HEK293T (cell line): ENCODE data around the gene IP6K3.

Experiments
- BHLHE40 ChIP-seq: fragments of 450-650 bp; IDR thresholded peaks from 2 replicates; pipeline ENCODE4 v1.6.1; 2016; ENCODE audit warnings: mild to moderate bottlenecking, moderate library complexity, borderline replicate concordance
- ELF4 ChIP-seq: fragments of 450-650 bp; IDR thresholded peaks from 2 replicates; pipeline ENCODE4 v1.6.1; 2017; ENCODE audit warnings: antibody characterized with exemption
- FOXA1 ChIP-seq: fragments of 450-650 bp; IDR thresholded peaks from 2 replicates; pipeline ENCODE4 v1.6.1; 2016; ENCODE audit warnings: mild to moderate bottlenecking
- FOXK2 ChIP-seq: fragments of 450-650 bp; IDR thresholded peaks from 2 replicates; pipeline ENCODE4 v1.6.1; 2016; ENCODE audit warnings: mild to moderate bottlenecking
- FOXM1 ChIP-seq: fragments of 450-650 bp; IDR thresholded peaks from 2 replicates; pipeline ENCODE4 v1.6.1; 2017; ENCODE audit warnings: mild to moderate bottlenecking, borderline replicate concordance
- HDGF ChIP-seq: fragments of 450-650 bp; IDR thresholded peaks from 2 replicates; pipeline ENCODE4 v1.6.1; 2017; ENCODE audit warnings: antibody characterized with exemption, borderline replicate concordance
- NFRKB ChIP-seq: fragments of 450-650 bp; IDR thresholded peaks from 2 replicates; pipeline ENCODE4 v1.6.1; 2016; ENCODE audit warnings: mild to moderate bottlenecking, moderate library complexity
- SP1 ChIP-seq: fragments of 450-650 bp; IDR thresholded peaks from 2 replicates; pipeline ENCODE4 v1.6.1; 2017
- TARDBP ChIP-seq: fragments of 450-650 bp; IDR thresholded peaks from 2 replicates; pipeline ENCODE4 v1.6.1; 2016
- ZNF384 ChIP-seq: fragments of 450-650 bp; IDR thresholded peaks from 2 replicates; pipeline ENCODE4 v1.6.1; 2016

DNA sequence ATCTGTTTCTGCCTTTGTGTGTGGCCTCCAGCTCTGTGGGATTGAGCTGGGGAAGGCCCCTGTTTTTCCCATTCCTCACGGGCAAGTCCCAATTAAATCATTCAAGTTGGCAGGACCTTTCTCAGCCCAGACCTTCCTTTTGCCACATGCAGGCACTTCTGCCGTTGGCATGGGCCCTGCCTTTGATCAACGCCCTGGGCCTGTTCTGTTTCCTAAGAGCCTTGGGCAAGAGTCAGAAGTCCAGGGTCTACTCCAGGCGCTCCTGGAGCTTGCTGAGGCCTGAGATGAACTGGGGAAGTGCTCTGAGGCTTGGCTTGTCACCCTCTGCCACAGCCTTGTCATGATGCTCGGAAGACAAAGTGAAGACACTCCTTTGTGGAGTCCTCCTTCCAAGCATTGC is 7.1 kb downstream of the IP6K3 start:
- TF ChIP-seq TARDBP: no peak
- no peak for TF ChIP-seq FOXM1
- TF ChIP-seq ZNF384: no peak
- TF ChIP-seq ELF4: no peak
- TF ChIP-seq FOXA1: no peak
- no peak for TF ChIP-seq FOXK2
- no peak for TF ChIP-seq NFRKB
- TF ChIP-seq SP1: no peak
- TF ChIP-seq BHLHE40: no peak
- TF ChIP-seq HDGF: no peak
